ENCODE data around the gene SLC7A10. TPM values are rescaled to one million over a fixed set of nuclear protein-coding genes. Genes with fewer than 3 reads are reported as not detected.

SLC7A10 gene
- total RNA-seq, 4 donors from 2014 or later: not detected

GRCh38 chr19:33206261-33207039, 19.2 kb downstream of the SLC7A10 start:
- no peak for ATAC-seq
- no peak for DNase-seq
- H3K4me3 ChIP-seq: no peak overlapping the region
- no peaks in the 10 kb centered on the region for H3K27me3 ChIP-seq
- no peak for TF ChIP-seq CTCF (IDR thresholded peaks at IDR 0.05 in 4 of 5, conservative IDR thresholded peaks at IDR 0.05 in 1 of 5)
- TF ChIP-seq POLR2A (IDR thresholded peaks at IDR 0.05): no peak
- H3K27ac ChIP-seq: no peak overlapping the region
- H3K36me3 ChIP-seq: no peaks in the 10 kb centered on the region
- H3K4me1 ChIP-seq: no peaks in the 10 kb centered on the region
- no peaks in the 10 kb centered on the region for H3K9me3 ChIP-seq
- intact Hi-C loops (cut with DNase I; ENCODE audit: low total_unique reads) (no loop called here), in situ Hi-C loops (cut with MboI; ENCODE audit: low sequenced_read_pairs in 4 of 4) (no loop called here)

- no peaks in the 10 kb centered on the region for H3K4me1 ChIP-seq
- no peaks in the 10 kb centered on the region for H3K9me3 ChIP-seq
- in situ Hi-C loops (cut with MboI; ENCODE audit: low sequenced_read_pairs in 4 of 4) (no loop called here), intact Hi-C loops (cut with DNase I; ENCODE audit: low total_unique reads) (no loop called here)
- no peak for TF ChIP-seq POLR2A (IDR thresholded peaks at IDR 0.05)
- TF ChIP-seq CTCF (IDR thresholded peaks at IDR 0.05 in 4 of 5, conservative IDR thresholded peaks at IDR 0.05 in 1 of 5): no peak
- no peak overlapping the region for H3K27ac ChIP-seq
- H3K4me3 ChIP-seq: no peak overlapping the region
- no peaks in the 10 kb centered on the region for H3K36me3 ChIP-seq
- DNase-seq (no peak), ATAC-seq (no peak)
- no peaks in the 10 kb centered on the region for H3K27me3 ChIP-seq
Observed at GRCh38 chr19:33205531-33206260, 20.0 kb downstream of the SLC7A10 start.

- Histone ChIP-seq H3K4me1 (no peaks in the 10 kb centered on the region), H3K9me3 (no peaks in the 10 kb centered on the region), H3K4me3 (no peak overlapping the region), H3K27me3 (no peaks in the 10 kb centered on the region), H3K27ac (no peak overlapping the region), H3K36me3 (no peaks in the 10 kb centered on the region)
- TF ChIP-seq POLR2A (IDR thresholded peaks at IDR 0.05) (no peak), CTCF (IDR thresholded peaks at IDR 0.05 in 4 of 5, conservative IDR thresholded peaks at IDR 0.05 in 1 of 5) (no peak)
- DNase-seq (no peak), ATAC-seq (no peak)
- in situ Hi-C loops (cut with MboI; ENCODE audit: low sequenced_read_pairs in 4 of 4): no loop called here
- intact Hi-C loops (cut with DNase I; ENCODE audit: low total_unique reads): no loop called here
Observed at GRCh38 chr19:33205110-33205509, 20.5 kb downstream of the SLC7A10 start.

- DNase-seq (no peak), ATAC-seq (no peak)
- Histone ChIP-seq H3K4me1 (no peaks in the 10 kb centered on the region), H3K27ac (no peak overlapping the region), H3K4me3 (no peak overlapping the region), H3K9me3 (no peaks in the 10 kb centered on the region), H3K36me3 (no peaks in the 10 kb centered on the region), H3K27me3 (no peaks in the 10 kb centered on the region)
- no peak for TF ChIP-seq POLR2A (IDR thresholded peaks at IDR 0.05)
- no peak for TF ChIP-seq CTCF (IDR thresholded peaks at IDR 0.05 in 4 of 5, conservative IDR thresholded peaks at IDR 0.05 in 1 of 5)
- in situ Hi-C loops (cut with MboI; ENCODE audit: low sequenced_read_pairs in 4 of 4) (no loop called here), intact Hi-C loops (cut with DNase I; ENCODE audit: low total_unique reads) (no loop called here)
Observed at GRCh38 chr19:33204136-33204973, 21.3 kb downstream of the SLC7A10 start.
